GM23338 (cell line): ENCODE results near the gene OR10A2. TPM values are rescaled to one million over a fixed set of nuclear protein-coding genes. Genes with fewer than 3 reads are reported as not detected.

Experiments
- ATAC-seq: fragments of 200-7000 bp; cut with Tn5 transposase; 3 replicates; pipeline ENCODE4 v1.9.1; 2020
- DNase-seq: peaks from one replicate; pipeline ENCODE4 v3.0.0-alpha.2; 2015; ENCODE audit warnings: low spot score
- H2AFZ ChIP-seq: fragments of 200-600 bp; sonication (generic); 2 replicates; pipeline ENCODE4 v1.8.0; 2016; ENCODE audit warnings: antibody characterized with exemption, mild to moderate bottlenecking, moderate library complexity
- H3F3A ChIP-seq: fragments of 200-600 bp; sonication (generic); replicated peaks from 2 replicates; pipeline ENCODE4 v1.8.0; 2017; ENCODE audit warnings: antibody characterized with exemption, mixed run types, low read depth
- H3K27ac ChIP-seq: fragments of 200-600 bp; sonication (generic); 2 replicates; pipeline ENCODE4 v1.6.1; 2016; ENCODE audit warnings: low read depth
- H3K27me3 ChIP-seq: fragments of 200-600 bp; sonication (generic); 2 replicates; pipeline ENCODE4 v1.8.0; 2016; ENCODE audit warnings: mild to moderate bottlenecking, mixed run types, moderate library complexity; ENCODE audit not compliant: insufficient read depth
- H3K36me3 ChIP-seq: fragments of 200-600 bp; sonication (generic); 2 replicates; pipeline ENCODE4 v1.8.0; 2016; ENCODE audit warnings: mild to moderate bottlenecking; ENCODE audit not compliant: insufficient read depth
- H3K4me1 ChIP-seq: fragments of 200-600 bp; sonication (generic); 2 replicates; pipeline ENCODE4 v1.8.0; 2016; ENCODE audit warnings: mild to moderate bottlenecking, moderate library complexity; ENCODE audit not compliant: insufficient read depth
- H3K4me2 ChIP-seq: fragments of 200-600 bp; sonication (generic); 2 replicates; pipeline ENCODE4 v1.7.1; 2017; ENCODE audit warnings: mixed run types
- H3K4me3 ChIP-seq: fragments of 200-600 bp; sonication (generic); 2 replicates; pipeline ENCODE4 v1.6.1; 2016; ENCODE audit warnings: mixed run types
- H3K79me2 ChIP-seq: fragments of 200-600 bp; sonication (generic); replicated peaks from 2 replicates; pipeline ENCODE4 v1.8.0; 2017; ENCODE audit warnings: mild to moderate bottlenecking; ENCODE audit not compliant: insufficient read depth
- H3K9me2 ChIP-seq: fragments of 200-600 bp; sonication (generic); 2 replicates; pipeline ENCODE4 v1.8.0; 2017; ENCODE audit not compliant: insufficient read depth
- H4K20me1 ChIP-seq: fragments of 200-600 bp; sonication (generic); replicated peaks from 2 replicates; pipeline ENCODE4 v1.8.0; 2017; ENCODE audit warnings: mild to moderate bottlenecking; ENCODE audit not compliant: insufficient read depth
- H3K27ac Mint-ChIP-seq: 2 replicates; pipeline ENCODE4 v1.8.0; 2020; ENCODE audit warnings: inconsistent platforms, mild to moderate bottlenecking, moderate library complexity, mixed read lengths
- H3K27me3 Mint-ChIP-seq: 3 replicates; pipeline ENCODE4 v1.8.0; 2022; ENCODE audit warnings: low read depth, mild to moderate bottlenecking, moderate library complexity, mixed read lengths, inconsistent platforms; ENCODE audit not compliant: insufficient read depth, poor library complexity
- H3K36me3 Mint-ChIP-seq: 3 replicates; pipeline ENCODE4 v1.8.0; 2021; ENCODE audit warnings: low read depth, mild to moderate bottlenecking, inconsistent platforms, moderate library complexity, mixed read lengths
- H3K4me1 Mint-ChIP-seq: 3 replicates; pipeline ENCODE4 v1.8.0; 2020; ENCODE audit warnings: mild to moderate bottlenecking, inconsistent platforms, mixed read lengths
- H3K4me3 Mint-ChIP-seq: 3 replicates; pipeline ENCODE4 v1.8.0; 2021; ENCODE audit warnings: moderate library complexity, mild to moderate bottlenecking, inconsistent platforms, mixed read lengths
- H3K9me3 Mint-ChIP-seq: 3 replicates; pipeline ENCODE4 v1.8.0; 2020; ENCODE audit warnings: moderate library complexity, mild to moderate bottlenecking, inconsistent platforms, mixed read lengths
- CREB1 ChIP-seq: fragments of 250-450 bp; sonication (Bioruptor Pico); IDR thresholded peaks from 2 replicates; pipeline ENCODE4 v1.5.0; 2020; ENCODE audit warnings: low read depth, mild to moderate bottlenecking, moderate library complexity
- EZH2 ChIP-seq: fragments of 200-600 bp; sonication (generic); IDR thresholded peaks from one replicate; pipeline ENCODE4 v1.8.0; 2017; ENCODE audit warnings: antibody characterized with exemption, mild to moderate bottlenecking, low read depth; ENCODE audit not compliant: unreplicated experiment
- JUNB ChIP-seq: IDR thresholded peaks from one replicate; pipeline ENCODE4 v1.6.1; 2016; ENCODE audit warnings: antibody characterized with exemption; ENCODE audit not compliant: unreplicated experiment
- NANOG ChIP-seq: IDR thresholded peaks from 2 replicates; pipeline ENCODE4 v1.6.1; 2016; ENCODE audit warnings: antibody characterized with exemption, borderline replicate concordance
- STAT1 ChIP-seq: IDR thresholded peaks from one replicate; pipeline ENCODE4 v1.6.1; 2016; ENCODE audit warnings: antibody characterized with exemption; ENCODE audit not compliant: unreplicated experiment
- ZNF331 ChIP-seq: fragments of 250-450 bp; sonication (Bioruptor Pico); IDR thresholded peaks from 2 replicates; pipeline ENCODE4 v1.5.0; 2020; ENCODE audit warnings: low read depth, mild to moderate bottlenecking, moderate library complexity
- polyA plus RNA-seq: library from polyadenylated mRNA; unstranded; fragments of >200 nt; fragmentation: Nextera tagmentation; extraction: Ambion mirVana; gene quantifications from 2 replicates; pipeline ENCODE4 v1.2.1, GENCODE V29; 2016
- total RNA-seq: library from RNA; depleted of rRNA; stranded (reverse); fragments of >200 nt; shearing (Covaris generic); gene quantifications from 2 replicates; pipeline ENCODE4 v1.2.3, GENCODE V29; 2014
- TF ChIP-seq, protein P1 (sequence below): fragments of 250-450 bp; sonication (Bioruptor Pico); IDR thresholded peaks from 2 replicates; pipeline ENCODE4 v1.5.0; 2020; ENCODE audit warnings: mild to moderate bottlenecking, moderate library complexity
- TF ChIP-seq, protein P2 (sequence below), 2 experiments: fragments of 200-600 bp in 1 of 2; sonication (generic) in 1 of 2; conservative IDR thresholded peaks; 2 replicates each; pipeline versions ENCODE4 v1.5.1 to v1.6.1; 2016 to 2017; ENCODE audit warnings: antibody characterized with exemption in 2 of 2, low read depth in 2 of 2, mild to moderate bottlenecking in 2 of 2, moderate library complexity in 1 of 2
- TF ChIP-seq, protein P3 (sequence below): IDR thresholded peaks from one replicate; pipeline ENCODE4 v1.6.1; 2018; ENCODE audit warnings: antibody characterized with exemption; ENCODE audit not compliant: unreplicated experiment

Gene OR10A2
- total and polyA plus RNA-seq, 2 experiments from 2014 or later, result 0.27 TPM; not detected in 1

DNA sequence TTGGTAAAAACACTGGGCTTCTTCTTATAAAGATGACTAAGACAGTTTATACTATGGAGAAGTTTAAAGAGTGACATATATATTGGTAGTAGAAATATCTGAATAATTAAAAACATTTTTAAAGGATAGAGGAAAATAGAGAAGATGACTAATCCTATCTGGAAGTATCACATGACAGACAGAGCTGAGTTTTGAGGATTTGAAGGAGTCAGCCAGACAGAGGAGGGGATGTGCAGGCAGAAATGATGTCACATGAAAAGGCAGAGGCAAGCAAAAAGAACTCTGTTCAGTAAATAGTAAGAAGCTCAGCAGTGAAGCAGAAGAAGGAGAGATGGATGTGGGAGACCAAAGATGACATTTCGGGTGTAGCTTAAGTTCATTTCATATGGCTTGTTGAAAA, 1.6 kb downstream of the OR10A2 start:
- no peak for ATAC-seq
- DNase-seq, result no peak
- Mint-ChIP-seq H3K4me3 (no peak overlapping the region), H3K9me3 (peaks cover 5% of the 10 kb centered on the region), H3K36me3 (peaks cover 5% of the 10 kb centered on the region), H3K27ac (no peak overlapping the region), H3K27me3 (no peaks in the 10 kb centered on the region), H3K4me1 (peaks cover 5% of the 10 kb centered on the region; the same call in 2 of the 3 replicates)
- Histone ChIP-seq H3K4me2 (no peak overlapping the region), H3K9me2 (no peaks in the 10 kb centered on the region; the same call in 1 of the 2 replicates), H3K4me1 (no peaks in the 10 kb centered on the region), H4K20me1 (no peaks in the 10 kb centered on the region), H3K27ac (no peak overlapping the region), H3F3A (no peaks in the 10 kb centered on the region), H3K79me2 (no peaks in the 10 kb centered on the region), H3K4me3 (no peak overlapping the region), H2AFZ (no peak overlapping the region), H3K27me3 (no peaks in the 10 kb centered on the region), H3K36me3 (no peaks in the 10 kb centered on the region)
- no peak for TF ChIP-seq CREB1
- no peak for TF ChIP-seq STAT1
- TF ChIP-seq, protein P1, sequence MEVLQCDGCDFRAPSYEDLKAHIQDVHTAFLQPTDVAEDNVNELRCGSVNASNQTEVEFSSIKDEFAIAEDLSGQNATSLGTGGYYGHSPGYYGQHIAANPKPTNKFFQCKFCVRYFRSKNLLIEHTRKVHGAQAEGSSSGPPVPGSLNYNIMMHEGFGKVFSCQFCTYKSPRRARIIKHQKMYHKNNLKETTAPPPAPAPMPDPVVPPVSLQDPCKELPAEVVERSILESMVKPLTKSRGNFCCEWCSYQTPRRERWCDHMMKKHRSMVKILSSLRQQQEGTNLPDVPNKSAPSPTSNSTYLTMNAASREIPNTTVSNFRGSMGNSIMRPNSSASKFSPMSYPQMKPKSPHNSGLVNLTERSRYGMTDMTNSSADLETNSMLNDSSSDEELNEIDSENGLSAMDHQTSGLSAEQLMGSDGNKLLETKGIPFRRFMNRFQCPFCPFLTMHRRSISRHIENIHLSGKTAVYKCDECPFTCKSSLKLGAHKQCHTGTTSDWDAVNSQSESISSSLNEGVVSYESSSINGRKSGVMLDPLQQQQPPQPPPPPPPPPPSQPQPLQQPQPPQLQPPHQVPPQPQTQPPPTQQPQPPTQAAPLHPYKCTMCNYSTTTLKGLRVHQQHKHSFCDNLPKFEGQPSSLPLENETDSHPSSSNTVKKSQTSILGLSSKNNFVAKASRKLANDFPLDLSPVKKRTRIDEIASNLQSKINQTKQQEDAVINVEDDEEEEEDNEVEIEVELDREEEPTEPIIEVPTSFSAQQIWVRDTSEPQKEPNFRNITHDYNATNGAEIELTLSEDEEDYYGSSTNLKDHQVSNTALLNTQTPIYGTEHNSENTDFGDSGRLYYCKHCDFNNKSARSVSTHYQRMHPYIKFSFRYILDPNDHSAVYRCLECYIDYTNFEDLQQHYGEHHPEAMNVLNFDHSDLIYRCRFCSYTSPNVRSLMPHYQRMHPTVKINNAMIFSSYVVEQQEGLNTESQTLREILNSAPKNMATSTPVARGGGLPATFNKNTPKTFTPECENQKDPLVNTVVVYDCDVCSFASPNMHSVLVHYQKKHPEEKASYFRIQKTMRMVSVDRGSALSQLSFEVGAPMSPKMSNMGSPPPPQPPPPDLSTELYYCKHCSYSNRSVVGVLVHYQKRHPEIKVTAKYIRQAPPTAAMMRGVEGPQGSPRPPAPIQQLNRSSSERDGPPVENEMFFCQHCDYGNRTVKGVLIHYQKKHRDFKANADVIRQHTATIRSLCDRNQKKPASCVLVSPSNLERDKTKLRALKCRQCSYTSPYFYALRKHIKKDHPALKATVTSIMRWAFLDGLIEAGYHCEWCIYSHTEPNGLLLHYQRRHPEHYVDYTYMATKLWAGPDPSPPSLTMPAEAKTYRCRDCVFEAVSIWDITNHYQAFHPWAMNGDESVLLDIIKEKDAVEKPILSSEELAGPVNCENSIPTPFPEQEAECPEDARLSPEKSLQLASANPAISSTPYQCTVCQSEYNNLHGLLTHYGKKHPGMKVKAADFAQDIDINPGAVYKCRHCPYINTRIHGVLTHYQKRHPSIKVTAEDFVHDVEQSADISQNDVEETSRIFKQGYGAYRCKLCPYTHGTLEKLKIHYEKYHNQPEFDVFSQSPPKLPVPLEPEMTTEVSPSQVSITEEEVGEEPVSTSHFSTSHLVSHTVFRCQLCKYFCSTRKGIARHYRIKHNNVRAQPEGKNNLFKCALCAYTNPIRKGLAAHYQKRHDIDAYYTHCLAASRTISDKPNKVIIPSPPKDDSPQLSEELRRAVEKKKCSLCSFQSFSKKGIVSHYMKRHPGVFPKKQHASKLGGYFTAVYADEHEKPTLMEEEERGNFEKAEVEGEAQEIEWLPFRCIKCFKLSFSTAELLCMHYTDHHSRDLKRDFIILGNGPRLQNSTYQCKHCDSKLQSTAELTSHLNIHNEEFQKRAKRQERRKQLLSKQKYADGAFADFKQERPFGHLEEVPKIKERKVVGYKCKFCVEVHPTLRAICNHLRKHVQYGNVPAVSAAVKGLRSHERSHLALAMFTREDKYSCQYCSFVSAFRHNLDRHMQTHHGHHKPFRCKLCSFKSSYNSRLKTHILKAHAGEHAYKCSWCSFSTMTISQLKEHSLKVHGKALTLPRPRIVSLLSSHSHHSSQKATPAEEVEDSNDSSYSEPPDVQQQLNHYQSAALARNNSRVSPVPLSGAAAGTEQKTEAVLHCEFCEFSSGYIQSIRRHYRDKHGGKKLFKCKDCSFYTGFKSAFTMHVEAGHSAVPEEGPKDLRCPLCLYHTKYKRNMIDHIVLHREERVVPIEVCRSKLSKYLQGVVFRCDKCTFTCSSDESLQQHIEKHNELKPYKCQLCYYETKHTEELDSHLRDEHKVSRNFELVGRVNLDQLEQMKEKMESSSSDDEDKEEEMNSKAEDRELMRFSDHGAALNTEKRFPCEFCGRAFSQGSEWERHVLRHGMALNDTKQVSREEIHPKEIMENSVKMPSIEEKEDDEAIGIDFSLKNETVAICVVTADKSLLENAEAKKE, result no peak
- TF ChIP-seq, protein P2, sequence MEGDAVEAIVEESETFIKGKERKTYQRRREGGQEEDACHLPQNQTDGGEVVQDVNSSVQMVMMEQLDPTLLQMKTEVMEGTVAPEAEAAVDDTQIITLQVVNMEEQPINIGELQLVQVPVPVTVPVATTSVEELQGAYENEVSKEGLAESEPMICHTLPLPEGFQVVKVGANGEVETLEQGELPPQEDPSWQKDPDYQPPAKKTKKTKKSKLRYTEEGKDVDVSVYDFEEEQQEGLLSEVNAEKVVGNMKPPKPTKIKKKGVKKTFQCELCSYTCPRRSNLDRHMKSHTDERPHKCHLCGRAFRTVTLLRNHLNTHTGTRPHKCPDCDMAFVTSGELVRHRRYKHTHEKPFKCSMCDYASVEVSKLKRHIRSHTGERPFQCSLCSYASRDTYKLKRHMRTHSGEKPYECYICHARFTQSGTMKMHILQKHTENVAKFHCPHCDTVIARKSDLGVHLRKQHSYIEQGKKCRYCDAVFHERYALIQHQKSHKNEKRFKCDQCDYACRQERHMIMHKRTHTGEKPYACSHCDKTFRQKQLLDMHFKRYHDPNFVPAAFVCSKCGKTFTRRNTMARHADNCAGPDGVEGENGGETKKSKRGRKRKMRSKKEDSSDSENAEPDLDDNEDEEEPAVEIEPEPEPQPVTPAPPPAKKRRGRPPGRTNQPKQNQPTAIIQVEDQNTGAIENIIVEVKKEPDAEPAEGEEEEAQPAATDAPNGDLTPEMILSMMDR (conservative IDR thresholded peaks at IDR 0.05; ENCODE audit: low read depth in 2 of 2), result no peak
- TF ChIP-seq, protein P3, sequence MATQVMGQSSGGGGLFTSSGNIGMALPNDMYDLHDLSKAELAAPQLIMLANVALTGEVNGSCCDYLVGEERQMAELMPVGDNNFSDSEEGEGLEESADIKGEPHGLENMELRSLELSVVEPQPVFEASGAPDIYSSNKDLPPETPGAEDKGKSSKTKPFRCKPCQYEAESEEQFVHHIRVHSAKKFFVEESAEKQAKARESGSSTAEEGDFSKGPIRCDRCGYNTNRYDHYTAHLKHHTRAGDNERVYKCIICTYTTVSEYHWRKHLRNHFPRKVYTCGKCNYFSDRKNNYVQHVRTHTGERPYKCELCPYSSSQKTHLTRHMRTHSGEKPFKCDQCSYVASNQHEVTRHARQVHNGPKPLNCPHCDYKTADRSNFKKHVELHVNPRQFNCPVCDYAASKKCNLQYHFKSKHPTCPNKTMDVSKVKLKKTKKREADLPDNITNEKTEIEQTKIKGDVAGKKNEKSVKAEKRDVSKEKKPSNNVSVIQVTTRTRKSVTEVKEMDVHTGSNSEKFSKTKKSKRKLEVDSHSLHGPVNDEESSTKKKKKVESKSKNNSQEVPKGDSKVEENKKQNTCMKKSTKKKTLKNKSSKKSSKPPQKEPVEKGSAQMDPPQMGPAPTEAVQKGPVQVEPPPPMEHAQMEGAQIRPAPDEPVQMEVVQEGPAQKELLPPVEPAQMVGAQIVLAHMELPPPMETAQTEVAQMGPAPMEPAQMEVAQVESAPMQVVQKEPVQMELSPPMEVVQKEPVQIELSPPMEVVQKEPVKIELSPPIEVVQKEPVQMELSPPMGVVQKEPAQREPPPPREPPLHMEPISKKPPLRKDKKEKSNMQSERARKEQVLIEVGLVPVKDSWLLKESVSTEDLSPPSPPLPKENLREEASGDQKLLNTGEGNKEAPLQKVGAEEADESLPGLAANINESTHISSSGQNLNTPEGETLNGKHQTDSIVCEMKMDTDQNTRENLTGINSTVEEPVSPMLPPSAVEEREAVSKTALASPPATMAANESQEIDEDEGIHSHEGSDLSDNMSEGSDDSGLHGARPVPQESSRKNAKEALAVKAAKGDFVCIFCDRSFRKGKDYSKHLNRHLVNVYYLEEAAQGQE, result no peak
- no peak for TF ChIP-seq ZNF331 (CRISPR knock-in tag)
- no peak for TF ChIP-seq JUNB
- no peak for TF ChIP-seq NANOG
- TF ChIP-seq EZH2, result no peak
